ENCODE data around the gene ATRN.

Gene ATRN

GRCh38 chr20:3646067-3646440 is 175.2 kb downstream of the ATRN start:
- no peak for DNase-seq
- in situ Hi-C loops (cut with MboI; ENCODE audit: low pct_unique_long_range_greater_than_20kb, low sequenced_read_pairs): no loop called here

- in situ Hi-C loops (cut with MboI; ENCODE audit: low pct_unique_long_range_greater_than_20kb, low sequenced_read_pairs): no loop called here
- DNase-seq: no peak
Measured at GRCh38 chr20:3646651-3647050, 175.8 kb downstream of the ATRN start.

- no peak for DNase-seq
- in situ Hi-C loops (cut with MboI; ENCODE audit: low pct_unique_long_range_greater_than_20kb, low sequenced_read_pairs): no loop called here
Measured at GRCh38 chr20:3647473-3647872, 176.7 kb downstream of the ATRN start.

DNA sequence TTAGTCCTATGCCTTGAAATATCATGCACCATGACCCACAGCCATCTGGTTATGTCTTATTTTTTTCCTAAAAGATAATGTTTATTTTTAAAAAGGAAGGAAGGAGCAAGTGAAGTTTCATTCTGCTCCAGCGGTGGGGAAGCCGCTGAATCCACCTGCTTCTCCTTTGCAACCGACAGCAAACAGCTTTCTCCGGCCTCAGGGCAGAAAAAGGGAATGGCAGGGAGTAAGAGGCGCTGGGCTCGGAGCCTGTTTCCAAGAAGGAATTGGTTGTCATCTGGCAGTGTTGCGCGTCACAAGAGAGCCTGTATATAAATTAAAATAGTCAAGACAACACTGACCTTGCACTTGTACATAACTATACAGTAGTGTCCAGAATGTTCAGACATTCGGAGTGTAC is 178.1 kb downstream of the ATRN start:
- no peak for DNase-seq

DNA sequence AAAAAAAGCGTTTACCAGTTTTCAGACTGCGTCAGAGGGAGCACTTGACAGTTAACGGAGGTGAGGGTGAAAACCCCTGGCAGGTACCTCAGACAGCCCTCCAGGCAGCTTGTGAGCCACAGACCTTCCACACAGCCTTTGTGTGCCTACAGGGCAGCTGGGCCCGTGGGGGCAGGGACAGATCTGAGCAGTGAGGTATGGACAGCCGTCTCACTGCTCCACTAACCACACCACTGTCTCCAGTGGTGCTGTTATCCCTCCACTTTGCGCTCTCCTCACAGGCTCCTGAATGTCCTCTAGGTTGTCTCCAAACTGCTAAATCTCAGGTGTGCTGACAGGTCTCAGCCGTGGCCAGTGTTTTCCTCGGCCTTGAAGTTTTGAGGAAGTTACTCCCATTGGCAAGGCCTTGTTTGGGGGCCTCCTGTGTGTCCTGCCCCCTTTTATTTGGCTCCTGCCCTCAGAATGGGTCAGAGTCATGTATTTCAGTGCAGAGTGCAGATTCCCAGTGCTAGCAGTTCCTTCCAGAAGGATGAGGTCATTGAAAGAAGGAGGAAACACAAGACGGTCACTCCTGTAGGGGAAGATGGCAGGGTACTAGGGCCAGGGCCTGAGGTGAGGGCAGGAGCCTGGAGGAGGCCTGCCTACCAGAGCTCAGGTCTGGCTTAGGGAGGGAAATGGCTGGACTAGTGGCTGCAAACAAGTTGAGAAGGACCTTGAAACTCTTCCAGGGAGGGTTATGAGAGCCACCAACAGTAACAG is 180.6 kb downstream of the ATRN start:
- DNase-seq: no peak
- in situ Hi-C loops (cut with MboI; ENCODE audit: low pct_unique_long_range_greater_than_20kb, low sequenced_read_pairs): no loop called here

More for the DNA sequence above, 178.1 kb downstream of the ATRN start:
- in situ Hi-C loops (cut with MboI; ENCODE audit: low pct_unique_long_range_greater_than_20kb, low sequenced_read_pairs): no loop called here

DNA sequence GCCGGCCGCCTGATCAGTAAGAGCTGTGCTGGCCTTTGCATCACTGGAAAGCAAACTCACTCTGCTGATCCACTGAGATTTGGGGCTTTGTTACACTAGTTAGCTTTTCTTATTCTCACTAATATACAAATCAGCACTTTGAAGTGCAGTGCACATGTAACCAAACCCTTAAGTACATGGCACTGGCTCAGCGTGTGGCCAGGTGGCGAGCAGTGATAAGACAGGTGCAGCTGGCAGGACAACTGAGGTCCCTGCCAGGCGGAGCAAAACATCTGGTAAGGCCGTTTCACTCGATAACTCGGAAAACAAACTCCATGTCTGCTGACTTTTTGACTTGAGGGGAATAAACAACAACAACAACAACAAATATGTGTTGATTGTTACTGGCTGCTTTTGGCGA is 181.4 kb downstream of the ATRN start:
- in situ Hi-C loops (cut with MboI; ENCODE audit: low pct_unique_long_range_greater_than_20kb, low sequenced_read_pairs): no loop called here
- no peak for DNase-seq

GRCh38 chr20:3652676-3653596 is 182.1 kb downstream of the ATRN start:
- in situ Hi-C loops (cut with MboI; ENCODE audit: low pct_unique_long_range_greater_than_20kb, low sequenced_read_pairs): no loop called here
- no peak for DNase-seq

DNA sequence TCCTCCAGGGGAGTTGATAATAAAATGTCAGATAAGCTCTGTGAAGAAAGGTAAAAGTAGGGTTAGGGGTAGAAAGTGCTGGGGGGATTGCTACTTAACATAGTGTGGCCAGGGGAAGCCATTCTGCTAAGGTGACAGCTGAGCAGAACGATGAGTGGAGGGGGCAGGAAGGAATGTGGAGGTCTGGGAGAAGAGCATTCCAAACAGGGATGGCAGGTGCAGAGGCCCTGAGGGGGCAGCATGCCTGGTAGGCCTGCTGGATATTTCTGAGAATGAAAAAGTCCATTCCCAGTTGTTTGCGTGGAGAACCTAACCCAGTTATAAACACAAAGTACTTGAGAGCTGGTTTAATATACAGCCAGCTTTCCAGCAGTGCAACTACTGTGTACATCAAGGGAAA is 183.1 kb downstream of the ATRN start:
- DNase-seq: no peak
- in situ Hi-C loops (cut with MboI; ENCODE audit: low pct_unique_long_range_greater_than_20kb, low sequenced_read_pairs): no loop called here

GRCh38 chr20:3654326-3655130 is 183.7 kb downstream of the ATRN start:
- in situ Hi-C loops (cut with MboI; ENCODE audit: low pct_unique_long_range_greater_than_20kb, low sequenced_read_pairs): no loop called here
- DNase-seq: no peak

- DNase-seq: no peak
- in situ Hi-C loops (cut with MboI; ENCODE audit: low pct_unique_long_range_greater_than_20kb, low sequenced_read_pairs): no loop called here
Measured at GRCh38 chr20:3655131-3655405, 184.2 kb downstream of the ATRN start.

DNA sequence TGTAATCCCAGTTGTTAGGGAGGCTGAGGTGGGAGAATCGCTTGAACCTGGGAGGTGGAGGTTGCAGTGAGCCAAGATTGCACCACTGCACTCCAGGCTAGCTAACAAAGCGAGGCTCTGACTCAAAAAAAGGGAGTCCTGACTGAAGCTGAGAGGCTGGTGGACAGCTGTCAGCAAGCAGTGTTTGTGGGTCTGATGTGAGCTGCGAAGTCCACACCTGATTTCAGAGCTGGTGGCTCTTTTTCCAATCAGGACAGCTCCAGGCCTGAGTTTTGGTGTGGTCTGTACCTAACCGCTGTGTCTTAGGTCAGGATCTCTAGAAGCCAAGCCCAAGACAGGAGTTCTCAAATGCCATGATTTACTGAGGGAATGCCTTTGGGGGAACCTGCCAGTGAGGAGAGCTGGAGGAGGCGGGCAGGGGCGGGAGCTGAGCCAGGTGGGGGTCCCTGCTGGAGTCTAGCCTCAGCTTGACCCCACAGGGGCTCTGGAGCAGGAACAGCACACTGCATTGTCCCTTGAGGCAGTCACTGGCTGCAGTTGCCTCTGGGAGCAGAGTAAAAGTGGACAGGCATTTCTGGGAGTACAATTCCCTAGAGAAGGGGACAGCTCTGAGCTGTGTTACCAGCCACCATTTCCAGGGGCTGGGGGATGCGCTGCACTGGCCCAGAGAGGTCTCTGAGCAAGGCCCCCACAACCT is 187.3 kb downstream of the ATRN start:
- no peak for DNase-seq
- in situ Hi-C loops (cut with MboI; ENCODE audit: low pct_unique_long_range_greater_than_20kb, low sequenced_read_pairs): no loop called here

- in situ Hi-C loops (cut with MboI; ENCODE audit: low pct_unique_long_range_greater_than_20kb, low sequenced_read_pairs): no loop called here
- no peak for DNase-seq
Measured at GRCh38 chr20:3658716-3659491, 188.1 kb downstream of the ATRN start.

DNA sequence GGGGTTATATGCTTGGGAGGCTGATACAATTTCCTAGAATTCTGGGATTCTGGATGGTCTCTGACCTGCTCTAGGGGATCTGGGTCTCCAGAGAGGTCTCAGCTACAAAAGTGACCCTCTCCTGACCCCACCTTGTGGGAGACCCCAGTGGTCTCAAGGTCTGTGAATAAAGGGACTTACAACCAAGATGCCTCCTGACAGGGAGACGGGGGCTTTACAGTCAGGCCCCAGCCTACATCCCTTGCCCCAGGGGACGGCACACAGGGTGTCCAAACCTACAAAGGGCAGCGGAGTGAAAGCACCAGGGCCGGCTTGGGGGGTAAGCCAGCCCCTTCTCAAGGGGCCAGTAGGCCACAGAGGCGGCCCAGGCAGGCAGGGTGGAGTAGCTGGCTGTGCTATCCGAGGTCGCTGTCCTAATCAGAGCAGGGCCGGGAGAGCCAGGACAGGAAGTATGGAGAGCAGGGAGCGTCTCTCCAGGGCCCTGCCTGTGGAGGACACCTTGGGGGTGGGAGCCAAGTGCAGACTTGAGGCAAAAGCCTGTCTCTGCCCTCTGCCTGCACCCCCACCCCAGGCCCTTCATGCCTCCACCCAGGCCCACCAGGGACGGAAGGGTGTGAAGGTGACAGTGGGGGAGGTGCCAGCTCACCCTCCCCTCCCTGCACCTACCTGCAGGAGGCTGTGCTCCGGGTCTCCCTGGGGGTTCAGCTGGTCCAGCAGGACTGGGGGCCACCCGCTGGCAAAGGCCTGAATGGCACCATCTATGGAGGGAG is 188.9 kb downstream of the ATRN start:
- no peak for DNase-seq
- in situ Hi-C loops (cut with MboI; ENCODE audit: low pct_unique_long_range_greater_than_20kb, low sequenced_read_pairs): no loop called here

- in situ Hi-C loops (cut with MboI; ENCODE audit: low pct_unique_long_range_greater_than_20kb, low sequenced_read_pairs): no loop called here
- DNase-seq: no peak
Measured at GRCh38 chr20:3660262-3661059, 189.6 kb downstream of the ATRN start.

DNA sequence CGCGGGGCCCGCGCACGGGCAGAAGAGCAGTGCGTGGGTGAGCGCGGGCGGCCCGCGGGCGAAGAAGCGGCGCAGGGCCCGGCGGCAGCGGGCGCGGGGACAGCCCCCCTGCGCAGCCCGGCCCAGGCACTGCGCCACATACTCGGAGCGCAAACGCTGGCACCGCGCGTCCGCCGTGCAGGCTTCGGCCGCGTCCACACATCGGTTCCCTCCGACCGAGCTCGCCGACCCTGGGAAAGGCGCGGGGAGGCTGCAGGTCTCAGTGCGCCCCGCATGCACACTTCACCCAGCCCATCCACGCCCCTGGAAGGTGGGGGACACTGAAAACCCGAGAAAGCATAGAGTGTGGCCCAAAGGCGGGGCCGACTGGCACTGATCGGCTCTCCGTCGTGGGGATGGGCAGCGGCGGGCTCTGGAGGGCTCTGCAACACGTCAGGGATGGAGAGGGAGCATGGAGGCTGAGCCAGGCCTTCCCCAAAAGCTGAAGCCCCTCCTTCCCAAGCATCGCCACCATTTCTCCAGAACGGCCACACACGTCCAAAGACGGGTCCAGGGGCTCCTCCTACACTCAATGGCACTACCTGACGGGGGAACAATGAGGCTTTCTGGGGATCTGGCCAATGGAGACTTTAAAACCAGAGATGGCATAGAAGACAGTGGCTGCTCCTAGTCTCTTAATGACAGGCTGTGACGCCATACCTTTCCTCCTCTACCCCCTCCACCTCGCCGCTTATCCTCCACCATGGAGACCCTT is 190.4 kb downstream of the ATRN start:
- DNase-seq: no peak
- in situ Hi-C loops (cut with MboI; ENCODE audit: low pct_unique_long_range_greater_than_20kb, low sequenced_read_pairs): no loop called here

DNA sequence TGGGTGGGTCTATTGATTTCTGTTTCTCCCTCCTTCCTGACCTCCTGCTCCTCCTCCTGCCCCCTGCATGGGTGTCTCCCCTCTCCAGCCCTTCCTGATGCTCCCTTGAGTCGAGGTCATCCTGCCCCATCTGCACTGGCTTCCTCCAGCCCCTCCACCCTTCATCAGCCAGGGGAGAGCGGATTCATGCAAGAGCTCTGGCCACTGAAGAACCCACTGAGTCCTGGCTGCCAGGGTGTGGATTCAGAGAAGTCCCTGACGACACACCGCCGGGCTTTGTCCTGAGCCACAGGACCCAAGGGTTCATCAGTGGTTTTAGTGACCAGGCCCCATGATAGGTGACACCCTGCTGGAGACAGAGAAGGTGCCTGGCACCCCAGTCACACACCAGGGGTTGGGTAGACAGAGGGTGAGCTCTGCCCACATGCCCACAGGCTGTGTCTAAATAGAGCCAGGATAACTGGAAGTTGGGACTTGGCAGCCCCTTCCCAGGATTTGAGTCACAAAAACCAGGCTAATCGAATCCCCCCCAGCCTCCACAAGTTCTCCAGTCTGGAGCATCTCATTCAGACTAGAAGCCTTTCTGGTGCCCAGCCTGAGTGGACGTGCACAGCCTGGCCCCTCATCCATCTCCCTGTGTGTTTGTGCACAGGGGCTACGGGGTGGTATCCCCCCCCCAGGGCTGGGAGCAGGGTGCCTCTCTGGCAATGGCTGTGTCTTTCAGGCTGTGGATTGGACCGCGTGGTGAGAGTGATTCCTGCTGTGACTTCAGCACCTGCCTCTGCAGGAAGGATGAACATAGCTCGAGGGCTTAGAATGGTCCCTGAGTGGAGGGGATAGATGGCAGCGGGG is 191.2 kb downstream of the ATRN start:
- no peak for DNase-seq
- in situ Hi-C loops (cut with MboI; ENCODE audit: low pct_unique_long_range_greater_than_20kb, low sequenced_read_pairs): no loop called here
